Endothelial cell of umbilical vein (primary cell): ENCODE measurements around the gene TRAK1. TPM values are rescaled to one million over a fixed set of nuclear protein-coding genes. Genes with fewer than 3 reads are reported as not detected.

Experiments used
- BruUV-seq: library from RNA; stranded (reverse); fragments of 400-500 nt; replicated peaks from 2 replicates; lab custom pipeline; 2021; lab: Mats Ljungman, UMichigan
- CTCF ChIA-PET: fragments of 300-600, 350-600 bp; sonication (Branson Sonifier 250); formaldehyde crosslinking; loops from one replicate; lab custom pipeline; 2021; ENCODE audit warnings: antibody characterized with exemption, inconsistent platforms; lab: Charles Lee
- POLR2A ChIA-PET: fragments of 300-600, 350-600 bp; sonication (Branson Sonifier 250); formaldehyde crosslinking; loops from one replicate; lab custom pipeline; 2021; ENCODE audit warnings: antibody characterized with exemption, inconsistent platforms; lab: Charles Lee
- DNase-seq: peaks from one replicate; pipeline ENCODE4 v3.0.0-alpha.2; 2011; ENCODE audit warnings: low read depth, low spot score
- FAIRE-seq: peaks from 2 replicates; lab custom pipeline; 2011; peaks lifted over from hg19 to GRCh38; lab: Jason Lieb, UNC
- H2AFZ ChIP-seq: 2 replicates; pipeline ENCODE4 v1.6.0; 2012; ENCODE audit warnings: low read depth, low read length, control low read depth, inconsistent platforms
- H3K27ac ChIP-seq: 2 replicates; pipeline ENCODE4 v1.5.1; 2011; ENCODE audit warnings: low read depth, mild to moderate bottlenecking, control low read depth, low read length, moderate library complexity; ENCODE audit not compliant: insufficient read depth
- H3K27me3 ChIP-seq, 2 experiments: 2 replicates each; pipeline versions ENCODE4 v1.6.0 to v1.6.1; 2011; ENCODE audit warnings: low read length in 2 of 2, mixed read lengths in 1 of 2; ENCODE audit not compliant: control insufficient read depth in 2 of 2, insufficient read depth in 2 of 2
- H3K36me3 ChIP-seq, 2 experiments: 2 replicates in 1 of 2; 3 replicates in 1 of 2; pipeline ENCODE4 v1.5.1; 2011; ENCODE audit warnings: low read length in 2 of 2, mild to moderate bottlenecking in 1 of 2, moderate library complexity in 1 of 2; ENCODE audit not compliant: control insufficient read depth in 2 of 2, insufficient read depth in 2 of 2; ENCODE audit errors: extremely low read depth in 1 of 2
- H3K4me1 ChIP-seq: 3 replicates; pipeline ENCODE4 v1.5.1; 2011; ENCODE audit warnings: mild to moderate bottlenecking, low read length; ENCODE audit not compliant: control insufficient read depth, insufficient read depth; ENCODE audit errors: extremely low read depth
- H3K4me2 ChIP-seq: 2 replicates; pipeline ENCODE4 v1.6.1; 2011; ENCODE audit warnings: low read length, control low read depth, mixed read lengths; ENCODE audit not compliant: insufficient read depth
- H3K4me3 ChIP-seq, 3 experiments: fragments of 200-600 bp in 1 of 3; sonication (generic), shearing (Covaris generic) in 1 of 3; replicated peaks in 1 of 3; 2 replicates each; pipeline ENCODE4 v1.5.1; 2011 to 2016; ENCODE audit warnings: control low read depth in 3 of 3, low read length in 3 of 3, mild to moderate bottlenecking in 2 of 3, inconsistent platforms in 1 of 3, low read depth in 1 of 3, moderate library complexity in 1 of 3; ENCODE audit not compliant: insufficient read depth in 1 of 3
- H3K79me2 ChIP-seq: 2 replicates; pipeline ENCODE4 v1.6.0; 2012; ENCODE audit warnings: low read length, inconsistent platforms; ENCODE audit not compliant: control insufficient read depth, insufficient read depth
- H3K9ac ChIP-seq: replicated peaks from 2 replicates; pipeline ENCODE3; 2011; ENCODE audit warnings: low read length, control low read depth; ENCODE audit not compliant: insufficient read depth; ENCODE audit errors: extremely low read depth
- H3K9me1 ChIP-seq: replicated peaks from 3 replicates; pipeline ENCODE4 v1.6.0; 2011; ENCODE audit warnings: mild to moderate bottlenecking, low read length; ENCODE audit not compliant: control insufficient read depth, insufficient read depth; ENCODE audit errors: extremely low read depth
- H3K9me3 ChIP-seq: replicated peaks from 2 replicates; pipeline ENCODE4 v1.5.1; 2012; ENCODE audit warnings: low read length, inconsistent platforms; ENCODE audit not compliant: control insufficient read depth, insufficient read depth
- H4K20me1 ChIP-seq: replicated peaks from 2 replicates; pipeline ENCODE3; 2011; ENCODE audit warnings: mild to moderate bottlenecking, low read length; ENCODE audit not compliant: control insufficient read depth, insufficient read depth; ENCODE audit errors: extremely low read depth
- CTCF ChIP-seq, 2 donors: IDR thresholded peaks; 1 replicate in 1 of 2; 2 replicates in 1 of 2; pipeline ENCODE4 v1.5.1; 2011; ENCODE audit warnings: low read length in 2 of 2, mild to moderate bottlenecking in 2 of 2, moderate library complexity in 2 of 2, control low read depth in 1 of 2, inconsistent platforms in 1 of 2, low read depth in 1 of 2; ENCODE audit not compliant: insufficient read depth in 1 of 2; ENCODE audit errors: extremely low read depth in 1 of 2
- EZH2 ChIP-seq: IDR thresholded peaks from 2 replicates; pipeline ENCODE4 v1.6.1; 2012; ENCODE audit warnings: borderline replicate concordance, low read depth, mild to moderate bottlenecking, moderate library complexity, low read length, inconsistent platforms; ENCODE audit not compliant: severe bottlenecking
- FOS ChIP-seq: IDR thresholded peaks from 2 replicates; pipeline ENCODE4 v1.6.1; 2011; ENCODE audit warnings: mild to moderate bottlenecking, low read length, moderate library complexity, borderline replicate concordance; ENCODE audit not compliant: insufficient read depth
- GATA2 ChIP-seq: IDR thresholded peaks from 2 replicates; pipeline ENCODE4 v1.7.0; 2011; ENCODE audit warnings: low read depth, mild to moderate bottlenecking, moderate library complexity, mixed read lengths, low read length; ENCODE audit not compliant: insufficient read length, insufficient read depth
- JUN ChIP-seq: IDR thresholded peaks from 2 replicates; pipeline ENCODE4 v1.6.1; 2011; ENCODE audit warnings: borderline replicate concordance, low read depth; ENCODE audit not compliant: insufficient read length, insufficient read depth
- MAX ChIP-seq: IDR thresholded peaks from 2 replicates; pipeline ENCODE4 v1.6.1; 2011; ENCODE audit not compliant: insufficient read depth, insufficient read length
- MYC ChIP-seq: IDR thresholded peaks from one replicate; pipeline ENCODE4 v1.6.1; 2011; ENCODE audit warnings: mild to moderate bottlenecking, low read depth, low read length
- POLR2A ChIP-seq: IDR thresholded peaks from 2 replicates; pipeline ENCODE4 v1.6.1; 2012; ENCODE audit warnings: low read depth, mild to moderate bottlenecking, control low read depth, low read length
- POLR2AphosphoS5 ChIP-seq: IDR thresholded peaks from 2 replicates; pipeline ENCODE4 v1.6.1; 2012; ENCODE audit warnings: low read depth, mild to moderate bottlenecking, control low read depth, low read length, moderate library complexity; ENCODE audit not compliant: insufficient read depth
- dilution Hi-C: fragments of 300-500 bp; cut with MboI; formaldehyde crosslinking; loops from one replicate; pipeline ENCODE4 v1.15.0; 2019; ENCODE audit warnings: low sequenced_read_pairs; ENCODE audit not compliant: extremely low pct_ligation_motif_present
- intact Hi-C: fragments of 100-400 bp; cut with micrococcal nuclease; formaldehyde crosslinking; loops from one replicate; pipeline ENCODE4 v1.10.0; 2022
- polyA plus RNA-seq, 4 experiments: library from polyadenylated mRNA; depleted of rRNA in 3 of 4; stranded (reverse) in 3 of 4; unstranded in 1 of 4; fragments of >200 nt; gene quantifications; 2 replicates each; pipeline versions ENCODE4 v1.2.1 to v1.2.3, GENCODE V29; 2011 to 2012; ENCODE audit warnings: missing spikeins in 1 of 4
- total RNA-seq: library from RNA; stranded (reverse); gene quantifications from 2 replicates; pipeline ENCODE4 v1.2.3, GENCODE V29; 2021

The TRAK1 gene
- total and polyA plus RNA-seq, 2 donors (not counting 3 experiments of a cell fraction or from before 2014, with no cell fraction given), result 38.5 to 59.6 TPM

GRCh38 chr3:42070089-42070488, 21.1 kb upstream of the TRAK1 start:
- H3K36me3 ChIP-seq, result no peaks in the 10 kb centered on the region
- no peaks in the 10 kb centered on the region for H3K27me3 ChIP-seq
- DNase-seq (no peak), FAIRE-seq (no peak)
- H3K9me1 ChIP-seq, result no peaks in the 10 kb centered on the region
- no peak overlapping the region for H2AFZ ChIP-seq
- H3K27ac ChIP-seq, result no peak overlapping the region
- ChIA-PET POLR2A (no interaction called here), CTCF (interaction anchor here (3.0 kb wide), 1 partner anchor 29 kb away, joined by 36 read pairs; no protein-coding TSS in a partner anchor)
- H3K4me3 ChIP-seq, result no peak overlapping the region
- no peaks in the 10 kb centered on the region for H3K9me3 ChIP-seq
- H3K4me2 ChIP-seq, result no peak overlapping the region
- H4K20me1 ChIP-seq, result no peaks in the 10 kb centered on the region
- dilution Hi-C loops, result no loop called here
- peaks cover 37% of the 10 kb centered on the region for H3K4me1 ChIP-seq
- no TSS peak for BruUV-seq
- TF ChIP-seq FOS (no peak), MAX (no peak), POLR2AphosphoS5 (no peak), POLR2A (no peak), GATA2 (no peak), CTCF (IDR thresholded peaks at IDR 0.05; ENCODE audit: extremely low read depth in 1 of 2, insufficient read depth in 1 of 2, low read depth in 1 of 2, low read length in 2 of 2) (no peak), MYC (no peak), JUN (no peak), EZH2 (no peak)
- intact Hi-C loops, result no loop called here
- H3K79me2 ChIP-seq, result peaks cover 44% of the 10 kb centered on the region
- H3K9ac ChIP-seq, result no peak overlapping the region
